HCT116 (cell line): ENCODE data around the gene ZBTB2.

ENCODE experiments used
- CTCF ChIP-seq, 3 experiments: fragments of 200-600 bp in 1 of 3; sonication (generic) in 1 of 3; IDR thresholded peaks in 2 of 3; conservative IDR thresholded peaks in 1 of 3; 2 replicates each; pipeline ENCODE4 v1.5.1; 2012 to 2017; ENCODE audit warnings: low read depth in 2 of 3, low read length in 2 of 3, antibody characterized with exemption in 1 of 3, borderline replicate concordance in 1 of 3, control low read depth in 1 of 3, mild to moderate bottlenecking in 1 of 3, mixed read lengths in 1 of 3, mixed run types in 1 of 3, moderate library complexity in 1 of 3; ENCODE audit not compliant: insufficient read depth in 1 of 3
- ZFX ChIP-seq: fragments of 450-650 bp; IDR thresholded peaks from 2 replicates; pipeline ENCODE4 v1.6.1; 2017
- TF ChIP-seq, protein P1 (sequence below): IDR thresholded peaks from 2 replicates; pipeline ENCODE4 v1.6.1; 2012; ENCODE audit warnings: low read depth

- no peak for TF ChIP-seq CTCF (IDR thresholded peaks at IDR 0.05 in 2 of 3, conservative IDR thresholded peaks at IDR 0.05 in 1 of 3; ENCODE audit: borderline replicate concordance in 1 of 3, insufficient read depth in 1 of 3, low read depth in 2 of 3, low read length in 2 of 3)
- TF ChIP-seq, protein P1, sequence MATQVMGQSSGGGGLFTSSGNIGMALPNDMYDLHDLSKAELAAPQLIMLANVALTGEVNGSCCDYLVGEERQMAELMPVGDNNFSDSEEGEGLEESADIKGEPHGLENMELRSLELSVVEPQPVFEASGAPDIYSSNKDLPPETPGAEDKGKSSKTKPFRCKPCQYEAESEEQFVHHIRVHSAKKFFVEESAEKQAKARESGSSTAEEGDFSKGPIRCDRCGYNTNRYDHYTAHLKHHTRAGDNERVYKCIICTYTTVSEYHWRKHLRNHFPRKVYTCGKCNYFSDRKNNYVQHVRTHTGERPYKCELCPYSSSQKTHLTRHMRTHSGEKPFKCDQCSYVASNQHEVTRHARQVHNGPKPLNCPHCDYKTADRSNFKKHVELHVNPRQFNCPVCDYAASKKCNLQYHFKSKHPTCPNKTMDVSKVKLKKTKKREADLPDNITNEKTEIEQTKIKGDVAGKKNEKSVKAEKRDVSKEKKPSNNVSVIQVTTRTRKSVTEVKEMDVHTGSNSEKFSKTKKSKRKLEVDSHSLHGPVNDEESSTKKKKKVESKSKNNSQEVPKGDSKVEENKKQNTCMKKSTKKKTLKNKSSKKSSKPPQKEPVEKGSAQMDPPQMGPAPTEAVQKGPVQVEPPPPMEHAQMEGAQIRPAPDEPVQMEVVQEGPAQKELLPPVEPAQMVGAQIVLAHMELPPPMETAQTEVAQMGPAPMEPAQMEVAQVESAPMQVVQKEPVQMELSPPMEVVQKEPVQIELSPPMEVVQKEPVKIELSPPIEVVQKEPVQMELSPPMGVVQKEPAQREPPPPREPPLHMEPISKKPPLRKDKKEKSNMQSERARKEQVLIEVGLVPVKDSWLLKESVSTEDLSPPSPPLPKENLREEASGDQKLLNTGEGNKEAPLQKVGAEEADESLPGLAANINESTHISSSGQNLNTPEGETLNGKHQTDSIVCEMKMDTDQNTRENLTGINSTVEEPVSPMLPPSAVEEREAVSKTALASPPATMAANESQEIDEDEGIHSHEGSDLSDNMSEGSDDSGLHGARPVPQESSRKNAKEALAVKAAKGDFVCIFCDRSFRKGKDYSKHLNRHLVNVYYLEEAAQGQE: no peak
- TF ChIP-seq ZFX: no peak
These were observed 51.0 kb downstream of the ZBTB2 start for GRCh38 chr6:151340219-151340978.
